ENCODE data around the gene NACC1. TPM values are rescaled to one million over a fixed set of nuclear protein-coding genes. Genes with fewer than 3 reads are reported as not detected.

The NACC1 gene
- total RNA-seq, 1 experiment from 2014 or later = 237 TPM

- TF ChIP-seq GRHL2 (CRISPR knock-in tag; IDR thresholded peaks at IDR 0.05; ENCODE audit: insufficient replicate concordance, severe bottlenecking) (no peak), CBFB (CRISPR knock-in tag; IDR thresholded peaks at IDR 0.05; ENCODE audit: low read depth) (no peak), CREM (CRISPR knock-in tag; IDR thresholded peaks at IDR 0.05) (0 out of 2 replicates have a peak, but pooled peaks have one; percentile 63), ZNF138 (CRISPR knock-in tag; conservative IDR thresholded peaks at IDR 0.05) (no peak), NR3C1 (CRISPR knock-in tag; conservative IDR thresholded peaks at IDR 0.05; ENCODE audit: low read depth) (no peak), SMAD4 (CRISPR knock-in tag; IDR thresholded peaks at IDR 0.05) (no peak), MYBL2 (CRISPR knock-in tag; IDR thresholded peaks at IDR 0.05) (0 out of 2 replicates have a peak, but pooled peaks have one; percentile 33), FOXJ3 (CRISPR knock-in tag; IDR thresholded peaks at IDR 0.05; ENCODE audit: borderline replicate concordance) (no peak), ZMAT4 (CRISPR knock-in tag; IDR thresholded peaks at IDR 0.05) (no peak), ZNF423 (CRISPR knock-in tag; IDR thresholded peaks at IDR 0.05) (no peak), ZNF396 (CRISPR knock-in tag; IDR thresholded peaks at IDR 0.05; ENCODE audit: borderline replicate concordance) (no peak), ZNF232 (CRISPR knock-in tag; IDR thresholded peaks at IDR 0.05) (peak; percentile 57; the same call in 1 of the 2 replicates), ZNF425 (CRISPR knock-in tag; conservative IDR thresholded peaks at IDR 0.05) (no peak), NFYB (CRISPR knock-in tag; conservative IDR thresholded peaks at IDR 0.05; ENCODE audit: low read depth) (no peak), ZNF416 (CRISPR knock-in tag; IDR thresholded peaks at IDR 0.05) (no peak), SMAD3 (CRISPR knock-in tag; IDR thresholded peaks at IDR 0.05; ENCODE audit: borderline replicate concordance) (no peak), RELA (CRISPR knock-in tag; IDR thresholded peaks at IDR 0.05; ENCODE audit: borderline replicate concordance) (no peak), ZBTB21 (CRISPR knock-in tag; IDR thresholded peaks at IDR 0.05; ENCODE audit: borderline replicate concordance) (no peak), CDX4 (CRISPR knock-in tag; IDR thresholded peaks at IDR 0.05; ENCODE audit: borderline replicate concordance) (no peak), ATF1 (CRISPR knock-in tag; IDR thresholded peaks at IDR 0.05) (no peak), IRF2 (CRISPR knock-in tag; IDR thresholded peaks at IDR 0.05; ENCODE audit: borderline replicate concordance, low read depth) (no peak), EMX1 (CRISPR knock-in tag; IDR thresholded peaks at IDR 0.05) (0 out of 2 replicates have a peak, but pooled peaks have one; percentile 38), ATF3 (CRISPR knock-in tag; conservative IDR thresholded peaks at IDR 0.05) (no peak)
- TF ChIP-seq, protein P1, sequence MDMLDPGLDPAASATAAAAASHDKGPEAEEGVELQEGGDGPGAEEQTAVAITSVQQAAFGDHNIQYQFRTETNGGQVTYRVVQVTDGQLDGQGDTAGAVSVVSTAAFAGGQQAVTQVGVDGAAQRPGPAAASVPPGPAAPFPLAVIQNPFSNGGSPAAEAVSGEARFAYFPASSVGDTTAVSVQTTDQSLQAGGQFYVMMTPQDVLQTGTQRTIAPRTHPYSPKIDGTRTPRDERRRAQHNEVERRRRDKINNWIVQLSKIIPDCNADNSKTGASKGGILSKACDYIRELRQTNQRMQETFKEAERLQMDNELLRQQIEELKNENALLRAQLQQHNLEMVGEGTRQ (CRISPR knock-in tag; IDR thresholded peaks at IDR 0.05) = peak; percentile 67
- TF ChIP-seq, protein P2, sequence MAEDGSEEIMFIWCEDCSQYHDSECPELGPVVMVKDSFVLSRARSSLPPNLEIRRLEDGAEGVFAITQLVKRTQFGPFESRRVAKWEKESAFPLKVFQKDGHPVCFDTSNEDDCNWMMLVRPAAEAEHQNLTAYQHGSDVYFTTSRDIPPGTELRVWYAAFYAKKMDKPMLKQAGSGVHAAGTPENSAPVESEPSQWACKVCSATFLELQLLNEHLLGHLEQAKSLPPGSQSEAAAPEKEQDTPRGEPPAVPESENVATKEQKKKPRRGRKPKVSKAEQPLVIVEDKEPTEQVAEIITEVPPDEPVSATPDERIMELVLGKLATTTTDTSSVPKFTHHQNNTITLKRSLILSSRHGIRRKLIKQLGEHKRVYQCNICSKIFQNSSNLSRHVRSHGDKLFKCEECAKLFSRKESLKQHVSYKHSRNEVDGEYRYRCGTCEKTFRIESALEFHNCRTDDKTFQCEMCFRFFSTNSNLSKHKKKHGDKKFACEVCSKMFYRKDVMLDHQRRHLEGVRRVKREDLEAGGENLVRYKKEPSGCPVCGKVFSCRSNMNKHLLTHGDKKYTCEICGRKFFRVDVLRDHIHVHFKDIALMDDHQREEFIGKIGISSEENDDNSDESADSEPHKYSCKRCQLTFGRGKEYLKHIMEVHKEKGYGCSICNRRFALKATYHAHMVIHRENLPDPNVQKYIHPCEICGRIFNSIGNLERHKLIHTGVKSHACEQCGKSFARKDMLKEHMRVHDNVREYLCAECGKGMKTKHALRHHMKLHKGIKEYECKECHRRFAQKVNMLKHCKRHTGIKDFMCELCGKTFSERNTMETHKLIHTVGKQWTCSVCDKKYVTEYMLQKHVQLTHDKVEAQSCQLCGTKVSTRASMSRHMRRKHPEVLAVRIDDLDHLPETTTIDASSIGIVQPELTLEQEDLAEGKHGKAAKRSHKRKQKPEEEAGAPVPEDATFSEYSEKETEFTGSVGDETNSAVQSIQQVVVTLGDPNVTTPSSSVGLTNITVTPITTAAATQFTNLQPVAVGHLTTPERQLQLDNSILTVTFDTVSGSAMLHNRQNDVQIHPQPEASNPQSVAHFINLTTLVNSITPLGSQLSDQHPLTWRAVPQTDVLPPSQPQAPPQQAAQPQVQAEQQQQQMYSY (CRISPR knock-in tag; IDR thresholded peaks at IDR 0.05) = no peak
- TF ChIP-seq, protein P3, sequence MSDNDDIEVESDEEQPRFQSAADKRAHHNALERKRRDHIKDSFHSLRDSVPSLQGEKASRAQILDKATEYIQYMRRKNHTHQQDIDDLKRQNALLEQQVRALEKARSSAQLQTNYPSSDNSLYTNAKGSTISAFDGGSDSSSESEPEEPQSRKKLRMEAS (CRISPR knock-in tag; IDR thresholded peaks at IDR 0.05) = peak; percentile 73; the same call in 1 of the 2 replicates
- TF ChIP-seq, protein P4, sequence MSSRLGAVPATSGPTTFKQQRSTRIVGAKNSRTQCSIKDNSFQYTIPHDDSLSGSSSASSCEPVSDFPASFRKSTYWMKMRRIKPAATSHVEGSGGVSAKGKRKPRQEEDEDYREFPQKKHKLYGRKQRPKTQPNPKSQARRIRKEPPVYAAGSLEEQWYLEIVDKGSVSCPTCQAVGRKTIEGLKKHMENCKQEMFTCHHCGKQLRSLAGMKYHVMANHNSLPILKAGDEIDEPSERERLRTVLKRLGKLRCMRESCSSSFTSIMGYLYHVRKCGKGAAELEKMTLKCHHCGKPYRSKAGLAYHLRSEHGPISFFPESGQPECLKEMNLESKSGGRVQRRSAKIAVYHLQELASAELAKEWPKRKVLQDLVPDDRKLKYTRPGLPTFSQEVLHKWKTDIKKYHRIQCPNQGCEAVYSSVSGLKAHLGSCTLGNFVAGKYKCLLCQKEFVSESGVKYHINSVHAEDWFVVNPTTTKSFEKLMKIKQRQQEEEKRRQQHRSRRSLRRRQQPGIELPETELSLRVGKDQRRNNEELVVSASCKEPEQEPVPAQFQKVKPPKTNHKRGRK (CRISPR knock-in tag; IDR thresholded peaks at IDR 0.05; ENCODE audit: borderline replicate concordance) = no peak
Observed at GRCh38 chr19:13150187-13150930, 32.3 kb downstream of the NACC1 start, which contains the start of the genes IER2 and STX10 (continued).
